NCI-H2227 (cell line): ENCODE data around the gene RYK.
"Not testable (repeated sequence)": the region's sequence is repeated elsewhere in the genome, so short reads cannot be mapped to it uniquely, and the experiment has no call there.

Experiments used
- DNase-seq: peaks from one replicate; lab custom pipeline; 2025; ENCODE audit not compliant: unreplicated experiment; lab: John Stamatoyannopoulos, UW

The RYK gene

GRCh38 chr3:134222835-134223234 lies 27.8 kb downstream of the RYK start:
- DNase-seq = no peak

DNA sequence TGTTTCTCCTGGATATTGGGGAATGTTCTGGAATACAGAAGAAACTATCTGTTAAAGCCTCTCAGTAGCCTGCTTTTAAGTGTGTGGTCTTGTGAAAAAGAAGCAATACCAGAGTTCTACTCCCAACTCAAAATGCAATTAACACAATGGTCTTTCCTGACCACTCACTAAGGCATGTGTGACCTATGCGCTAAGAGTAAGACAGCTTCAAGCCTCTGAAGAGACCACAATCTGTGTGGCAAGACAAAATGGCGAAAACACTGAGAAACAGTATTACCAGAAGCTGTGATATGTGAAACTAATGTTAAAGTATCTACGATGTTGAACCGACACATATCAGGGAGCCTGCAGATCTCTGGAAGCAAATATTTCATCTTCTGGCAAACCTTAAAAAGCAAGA lies 33.8 kb downstream of the RYK start:
- DNase-seq = no peak

DNA sequence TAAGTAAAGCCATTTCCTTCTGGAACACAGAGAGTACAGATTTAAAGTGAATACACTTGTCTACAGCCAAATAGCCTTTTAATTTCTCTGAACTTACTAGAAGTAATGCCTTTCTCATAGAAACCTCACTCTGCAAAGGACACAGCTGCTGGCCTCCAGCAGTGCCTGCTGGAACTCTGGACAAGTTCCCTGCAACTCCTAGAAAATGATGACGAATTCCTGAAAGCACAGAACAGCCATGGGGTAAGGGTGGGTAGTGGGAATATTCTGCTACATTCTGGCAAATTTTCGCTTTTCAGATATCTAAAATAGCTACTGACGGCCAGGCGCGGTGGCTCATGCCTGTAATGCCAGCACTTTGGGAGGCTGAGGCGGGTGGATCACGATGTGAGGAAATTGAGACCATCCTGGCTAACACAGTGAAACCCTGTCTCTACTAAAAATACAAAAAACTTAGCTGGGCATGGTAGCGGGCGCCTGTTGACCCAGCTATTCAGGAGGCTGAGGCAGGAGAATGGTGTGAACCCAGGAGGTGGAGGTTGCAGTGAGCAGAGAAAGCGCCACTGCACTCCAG lies 34.4 kb downstream of the RYK start:
- DNase-seq = no peak

DNA sequence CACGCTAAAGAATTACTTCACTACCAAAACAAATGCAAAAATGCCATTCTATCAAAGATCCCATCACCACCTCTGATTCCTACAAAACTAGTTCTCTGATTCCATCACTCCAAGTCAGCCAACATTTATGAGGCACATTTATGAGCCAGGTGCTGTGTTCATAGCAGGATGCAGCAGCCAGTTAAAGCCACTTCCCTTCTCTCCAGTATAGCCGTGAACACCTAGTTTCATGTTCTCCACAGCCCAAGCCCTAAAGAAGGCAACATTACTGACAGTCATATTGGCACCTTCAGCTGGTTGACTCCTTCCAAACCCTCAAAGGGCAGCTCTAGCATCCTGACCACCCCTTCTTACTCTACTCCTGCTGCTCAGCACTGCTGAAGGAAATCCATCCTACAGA lies 36.4 kb downstream of the RYK start:
- DNase-seq = no peak

DNA sequence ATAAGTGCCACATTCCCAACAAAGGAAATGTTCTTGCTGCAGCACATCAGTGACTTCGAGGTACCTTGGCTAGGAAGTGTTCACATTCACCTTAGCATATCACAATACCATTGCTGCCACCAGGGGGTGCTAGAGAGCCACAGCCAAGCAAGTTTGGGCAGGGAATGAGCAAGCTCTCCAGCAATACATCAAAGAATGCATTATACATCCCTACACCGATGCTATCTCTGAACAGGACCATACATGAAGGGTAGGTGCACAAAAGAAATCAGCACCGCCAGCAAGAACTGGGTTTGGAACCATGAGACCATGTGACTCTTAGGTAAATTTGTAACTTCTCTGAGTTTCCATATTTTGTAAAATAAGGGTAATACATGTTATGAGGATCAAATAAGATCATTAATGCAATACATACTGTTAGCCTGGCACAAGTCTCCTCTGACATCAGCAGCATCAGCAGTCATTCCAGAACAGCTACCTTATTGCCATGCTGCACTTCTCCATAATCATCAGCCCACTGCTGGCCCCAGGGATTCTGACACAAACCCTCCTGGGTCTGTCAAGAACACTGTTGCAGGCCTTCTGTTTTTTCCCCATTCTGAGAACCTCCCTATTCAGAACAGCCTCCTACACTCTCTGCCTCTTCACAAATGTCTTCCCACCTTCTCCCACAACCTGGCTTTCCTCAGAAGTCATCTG lies 37.5 kb downstream of the RYK start:
- peak; percentile 75 for DNase-seq

GRCh38 chr3:134211797-134212196 lies 38.9 kb downstream of the RYK start:
- DNase-seq = peak; percentile 34

DNA sequence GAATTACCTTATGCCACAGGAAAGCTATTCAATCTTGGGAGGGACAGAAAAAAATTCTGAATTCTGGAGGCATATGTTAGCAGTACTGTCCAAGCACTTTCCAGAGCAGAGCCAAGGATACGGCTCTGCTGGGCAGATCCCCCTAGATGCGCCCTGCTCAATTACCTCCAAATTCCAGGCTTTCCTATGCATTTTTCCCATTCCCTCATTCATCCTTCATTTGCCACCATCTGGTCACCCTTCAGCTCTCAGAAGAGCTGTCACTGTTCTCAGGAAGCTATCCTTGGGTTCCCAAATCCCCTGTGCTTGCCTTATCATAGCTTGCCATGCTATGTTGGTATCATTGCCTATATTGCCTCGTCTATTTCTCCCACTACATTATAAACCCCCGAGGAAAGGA lies 45.2 kb downstream of the RYK start:
- DNase-seq = no peak

DNA sequence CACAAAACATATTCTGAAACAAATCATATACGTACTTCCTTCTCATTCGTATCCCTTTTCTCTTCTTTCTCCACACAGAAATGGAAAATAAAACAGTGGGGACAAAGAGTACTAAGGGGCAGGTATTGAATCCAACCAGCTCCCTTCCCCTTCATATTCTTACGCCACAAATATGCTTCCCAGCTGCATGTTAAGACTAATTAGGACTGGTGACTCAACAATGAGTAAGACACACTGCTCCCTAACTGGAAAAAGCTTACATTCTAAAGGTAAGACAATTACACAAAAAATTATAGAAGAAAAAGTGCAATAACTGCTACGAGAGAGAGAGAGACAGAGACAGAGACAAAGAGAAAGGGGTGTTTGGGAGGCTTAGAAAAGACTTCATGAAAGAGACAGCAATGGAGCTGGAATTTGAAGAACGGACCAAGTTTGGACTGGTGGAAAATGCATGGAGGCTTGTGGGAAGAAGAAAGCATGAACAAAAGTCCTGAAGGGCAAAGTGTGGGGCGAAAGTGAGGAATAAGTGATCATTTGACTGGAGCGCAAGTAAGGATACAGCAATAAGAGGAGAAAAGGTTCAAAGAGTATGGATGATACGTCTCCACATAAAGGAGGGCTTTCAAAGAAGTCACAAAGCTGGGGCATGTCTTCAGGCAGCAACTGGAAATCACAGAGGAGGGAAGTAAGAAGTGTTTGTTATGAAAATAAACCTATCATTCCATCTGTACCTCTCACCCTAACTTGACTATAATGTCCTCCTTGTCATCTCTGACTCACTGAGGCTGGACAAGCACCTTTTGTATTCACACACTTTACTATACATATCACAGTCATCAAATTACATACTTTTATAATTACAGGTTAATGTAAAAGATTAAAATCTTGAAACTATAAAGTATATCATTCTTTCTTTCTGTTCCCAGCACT lies 49.2 kb downstream of the RYK start:
- DNase-seq = no peak

- not testable (repeated sequence) for DNase-seq
These were observed 50.8 kb downstream of the RYK start for GRCh38 chr3:134199880-134200279.

GRCh38 chr3:134199240-134199639 lies 51.4 kb downstream of the RYK start:
- no peak for DNase-seq

GRCh38 chr3:134198414-134198813 lies 52.2 kb downstream of the RYK start:
- no peak for DNase-seq

GRCh38 chr3:134197681-134198261 lies 52.9 kb downstream of the RYK start:
- peak; percentile 32 for DNase-seq

GRCh38 chr3:134194247-134194646 lies 56.4 kb downstream of the RYK start:
- no peak for DNase-seq

- DNase-seq = no peak
These were observed 60.4 kb downstream of the RYK start for GRCh38 chr3:134190250-134190649.

DNA sequence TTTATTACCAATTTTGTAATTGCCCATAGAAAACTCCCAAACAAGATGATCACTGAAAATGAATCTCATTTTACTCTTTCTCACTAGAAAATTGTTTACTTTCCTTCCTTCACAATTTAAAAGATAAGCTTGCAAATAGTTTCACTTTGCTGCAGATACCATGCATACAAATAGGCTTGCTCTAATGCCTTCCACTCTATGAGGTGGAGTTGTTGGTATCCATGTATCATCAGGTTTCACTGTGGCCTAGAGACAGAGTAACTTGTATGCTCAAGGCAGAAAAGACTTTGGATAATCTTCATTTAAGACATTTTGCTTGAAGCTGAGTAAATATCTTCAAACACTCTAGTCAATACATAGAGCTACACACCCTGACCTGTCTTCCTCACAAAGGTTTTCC lies 60.8 kb downstream of the RYK start:
- DNase-seq = no peak

DNA sequence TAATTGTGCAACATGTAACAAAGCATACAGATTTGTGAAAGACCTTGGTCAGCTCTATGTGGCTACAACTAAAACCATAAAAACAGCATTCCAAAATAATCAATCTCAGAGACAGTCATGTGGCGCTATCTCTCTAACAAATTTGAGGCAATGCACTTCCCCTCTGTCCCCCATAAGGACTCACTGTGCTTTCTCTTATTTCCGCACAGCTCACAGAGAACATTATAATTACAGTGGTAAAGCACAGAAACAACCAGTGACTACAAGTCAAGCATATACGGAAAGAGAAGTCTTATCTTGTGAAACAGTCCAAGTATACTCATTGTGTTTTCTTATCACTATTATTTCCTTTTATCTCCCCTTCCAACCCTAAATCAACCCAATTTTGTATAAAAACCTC lies 64.3 kb downstream of the RYK start:
- no peak for DNase-seq

DNA sequence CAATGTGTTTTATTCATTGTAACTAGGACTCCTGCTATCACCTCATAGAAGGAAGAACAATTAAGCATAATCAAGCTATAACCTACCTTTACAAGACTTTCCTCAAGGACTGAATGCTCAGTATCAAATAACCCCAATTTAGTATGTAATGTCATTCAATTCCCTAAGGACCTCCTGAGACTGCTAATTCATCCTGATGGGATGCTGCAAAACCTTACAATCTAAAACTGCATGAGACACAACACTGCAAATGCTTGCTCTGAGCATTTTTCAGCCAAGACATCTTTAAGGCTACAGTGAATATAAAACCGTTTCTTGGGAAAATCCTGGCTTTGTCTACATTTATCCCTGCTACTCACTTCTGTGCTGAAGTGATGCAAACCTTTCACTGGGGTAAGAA lies 69.9 kb downstream of the RYK start:
- no peak for DNase-seq

- no peak for DNase-seq
These were observed 71.2 kb downstream of the RYK start for GRCh38 chr3:134179508-134179907.

DNA sequence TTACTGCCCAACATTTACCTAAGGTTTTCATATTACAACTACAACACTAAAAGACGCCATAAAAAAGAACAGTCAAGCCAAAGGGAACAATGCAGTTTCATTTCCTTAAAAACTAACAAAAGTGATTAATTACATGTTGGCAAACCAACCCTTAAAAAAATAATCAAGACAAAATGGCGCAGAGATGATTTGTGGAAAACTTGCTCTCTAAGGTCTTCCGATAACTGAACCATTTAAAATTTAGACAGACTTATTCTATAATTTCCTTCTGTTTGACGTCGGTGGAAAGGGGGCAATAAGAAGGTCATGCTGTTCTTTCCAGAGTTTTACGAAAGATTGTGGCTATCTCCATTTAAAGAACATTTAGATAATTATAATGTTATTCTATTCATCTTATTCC lies 87.6 kb downstream of the RYK start:
- no peak for DNase-seq

- DNase-seq = no peak
These were observed 88.6 kb downstream of the RYK start for GRCh38 chr3:134161898-134162615.

GRCh38 chr3:134155446-134155845 lies 95.2 kb downstream of the RYK start:
- DNase-seq = no peak
